Measurements from ENCODE around the gene TMEM143.
"Not testable (repeated sequence)": the region's sequence is repeated elsewhere in the genome, so short reads cannot be mapped to it uniquely, and the experiment has no call there.

Gene TMEM143

GRCh38 chr19:48390188-48391099, 26.7 kb upstream of the TMEM143 start:
- Histone ChIP-seq H3K27ac (ENCODE audit: low read depth, low read length) (peak overlapping the region; percentile 89), H3K36me3 (ENCODE audit: control insufficient read depth in 1 of 2, insufficient read depth in 2 of 2, low read length in 2 of 2) (peaks cover 14 to 25% of the 10 kb centered on the region in 2 donors), H3K4me3 (ENCODE audit: low read depth in 1 of 2, low read length in 2 of 2) (peak overlapping the region; percentile 94 to 97), H3K9me3 (ENCODE audit: control insufficient read depth in 1 of 2, low read length in 2 of 2) (no peaks in the 10 kb centered on the region), H3K4me1 (ENCODE audit: control insufficient read depth in 1 of 2, insufficient read depth in 2 of 2, low read length in 2 of 2) (peaks cover 4 to 12% of the 10 kb centered on the region in 2 donors), H3K27me3 (ENCODE audit: control insufficient read depth in 1 of 2, insufficient read depth in 2 of 2, low read length in 2 of 2) (peaks cover 29% of the 10 kb centered on the region in 2 donors), H3K9ac (ENCODE audit: low read depth in 1 of 2, low read length in 2 of 2) (peak overlapping the region; percentile 100)

- H3K4me1 ChIP-seq (ENCODE audit: control insufficient read depth in 1 of 2, insufficient read depth in 2 of 2, low read length in 2 of 2) = no peaks in the 10 kb centered on the region
- no peak overlapping the region for H3K4me3 ChIP-seq (ENCODE audit: low read depth in 1 of 2, low read length in 2 of 2)
- no peak overlapping the region for H3K27ac ChIP-seq (ENCODE audit: low read depth, low read length)
- no peaks in the 10 kb centered on the region for H3K9me3 ChIP-seq (ENCODE audit: control insufficient read depth in 1 of 2, low read length in 2 of 2)
- peaks cover 26 to 51% of the 10 kb centered on the region in 2 donors for H3K36me3 ChIP-seq (ENCODE audit: control insufficient read depth in 1 of 2, insufficient read depth in 2 of 2, low read length in 2 of 2)
- no peaks in the 10 kb centered on the region for H3K27me3 ChIP-seq (ENCODE audit: control insufficient read depth in 1 of 2, insufficient read depth in 2 of 2, low read length in 2 of 2)
- H3K9ac ChIP-seq (ENCODE audit: low read depth in 1 of 2, low read length in 2 of 2) = no peak overlapping the region
These were observed 23.2 kb upstream of the TMEM143 start for GRCh38 chr19:48386981-48387380.

GRCh38 chr19:48385461-48386087, 21.8 kb upstream of the TMEM143 start:
- no peak overlapping the region for H3K4me3 ChIP-seq (ENCODE audit: low read depth in 1 of 2, low read length in 2 of 2)
- H3K9me3 ChIP-seq (ENCODE audit: control insufficient read depth in 1 of 2, low read length in 2 of 2) = no peaks in the 10 kb centered on the region
- H3K9ac ChIP-seq (ENCODE audit: low read depth in 1 of 2, low read length in 2 of 2) = no peak overlapping the region
- no peak overlapping the region for H3K27ac ChIP-seq (ENCODE audit: low read depth, low read length)
- H3K27me3 ChIP-seq (ENCODE audit: control insufficient read depth in 1 of 2, insufficient read depth in 2 of 2, low read length in 2 of 2) = no peaks in the 10 kb centered on the region
- no peaks in the 10 kb centered on the region for H3K4me1 ChIP-seq (ENCODE audit: control insufficient read depth in 1 of 2, insufficient read depth in 2 of 2, low read length in 2 of 2)
- H3K36me3 ChIP-seq (ENCODE audit: control insufficient read depth in 1 of 2, insufficient read depth in 2 of 2, low read length in 2 of 2) = peaks cover 26 to 54% of the 10 kb centered on the region in 2 donors

- Histone ChIP-seq H3K9ac (ENCODE audit: low read depth in 1 of 2, low read length in 2 of 2) (no peak overlapping the region), H3K4me3 (ENCODE audit: low read depth in 1 of 2, low read length in 2 of 2) (no peak overlapping the region), H3K4me1 (ENCODE audit: control insufficient read depth in 1 of 2, insufficient read depth in 2 of 2, low read length in 2 of 2) (peaks cover 0 to 3% of the 10 kb centered on the region in 2 donors), H3K27ac (ENCODE audit: low read depth, low read length) (no peak overlapping the region), H3K36me3 (ENCODE audit: control insufficient read depth in 1 of 2, insufficient read depth in 2 of 2, low read length in 2 of 2) (peaks cover 21 to 39% of the 10 kb centered on the region in 2 donors), H3K9me3 (ENCODE audit: control insufficient read depth in 1 of 2, low read length in 2 of 2) (no peaks in the 10 kb centered on the region), H3K27me3 (ENCODE audit: control insufficient read depth in 1 of 2, insufficient read depth in 2 of 2, low read length in 2 of 2) (no peaks in the 10 kb centered on the region)
These were observed 18.5 kb upstream of the TMEM143 start for GRCh38 chr19:48382286-48382685.

GRCh38 chr19:48381178-48381950, 17.6 kb upstream of the TMEM143 start:
- no peak overlapping the region for H3K4me3 ChIP-seq (ENCODE audit: low read depth in 1 of 2, low read length in 2 of 2)
- no peak overlapping the region for H3K9ac ChIP-seq (ENCODE audit: low read depth in 1 of 2, low read length in 2 of 2)
- peaks cover 0 to 3% of the 10 kb centered on the region in 2 donors for H3K4me1 ChIP-seq (ENCODE audit: control insufficient read depth in 1 of 2, insufficient read depth in 2 of 2, low read length in 2 of 2)
- no peak overlapping the region for H3K27ac ChIP-seq (ENCODE audit: low read depth, low read length)
- H3K27me3 ChIP-seq (ENCODE audit: control insufficient read depth in 1 of 2, insufficient read depth in 2 of 2, low read length in 2 of 2) = no peaks in the 10 kb centered on the region
- H3K36me3 ChIP-seq (ENCODE audit: control insufficient read depth in 1 of 2, insufficient read depth in 2 of 2, low read length in 2 of 2) = peaks cover 17 to 35% of the 10 kb centered on the region in 2 donors
- H3K9me3 ChIP-seq (ENCODE audit: control insufficient read depth in 1 of 2, low read length in 2 of 2) = no peaks in the 10 kb centered on the region

- no peak overlapping the region for H3K27ac ChIP-seq (ENCODE audit: low read depth, low read length)
These were observed 15.3 kb upstream of the TMEM143 start for GRCh38 chr19:48379058-48379457.

GRCh38 chr19:48378194-48378570, 14.4 kb upstream of the TMEM143 start:
- Histone ChIP-seq H3K4me3 (ENCODE audit: low read depth in 1 of 2, low read length in 2 of 2) (no peak overlapping the region), H3K9ac (ENCODE audit: low read depth in 1 of 2, low read length in 2 of 2) (no peak overlapping the region), H3K36me3 (ENCODE audit: control insufficient read depth in 1 of 2, insufficient read depth in 2 of 2, low read length in 2 of 2) (peaks cover 2 to 8% of the 10 kb centered on the region in 2 donors), H3K4me1 (ENCODE audit: control insufficient read depth in 1 of 2, insufficient read depth in 2 of 2, low read length in 2 of 2) (peaks cover 0 to 3% of the 10 kb centered on the region in 2 donors), H3K9me3 (ENCODE audit: control insufficient read depth in 1 of 2, low read length in 2 of 2) (no peaks in the 10 kb centered on the region), H3K27me3 (ENCODE audit: control insufficient read depth in 1 of 2, insufficient read depth in 2 of 2, low read length in 2 of 2) (no peaks in the 10 kb centered on the region), H3K27ac (ENCODE audit: low read depth, low read length) (no peak overlapping the region)

More at GRCh38 chr19:48379058-48379457, 15.3 kb upstream of the TMEM143 start:
- Histone ChIP-seq H3K36me3 (ENCODE audit: control insufficient read depth in 1 of 2, insufficient read depth in 2 of 2, low read length in 2 of 2) (peaks cover 8 to 17% of the 10 kb centered on the region in 2 donors), H3K9me3 (ENCODE audit: control insufficient read depth in 1 of 2, low read length in 2 of 2) (no peaks in the 10 kb centered on the region), H3K9ac (ENCODE audit: low read depth in 1 of 2, low read length in 2 of 2) (no peak overlapping the region), H3K4me3 (ENCODE audit: low read depth in 1 of 2, low read length in 2 of 2) (no peak overlapping the region), H3K4me1 (ENCODE audit: control insufficient read depth in 1 of 2, insufficient read depth in 2 of 2, low read length in 2 of 2) (peaks cover 0 to 3% of the 10 kb centered on the region in 2 donors), H3K27me3 (ENCODE audit: control insufficient read depth in 1 of 2, insufficient read depth in 2 of 2, low read length in 2 of 2) (no peaks in the 10 kb centered on the region)

- Histone ChIP-seq H3K4me3 (ENCODE audit: low read depth in 1 of 2, low read length in 2 of 2) (no peak overlapping the region), H3K27ac (ENCODE audit: low read depth, low read length) (no peak overlapping the region), H3K4me1 (ENCODE audit: control insufficient read depth in 1 of 2, insufficient read depth in 2 of 2, low read length in 2 of 2) (peaks cover 7% of the 10 kb centered on the region in 2 donors), H3K9ac (ENCODE audit: low read depth in 1 of 2, low read length in 2 of 2) (no peak overlapping the region), H3K27me3 (ENCODE audit: control insufficient read depth in 1 of 2, insufficient read depth in 2 of 2, low read length in 2 of 2) (no peaks in the 10 kb centered on the region), H3K36me3 (ENCODE audit: control insufficient read depth in 1 of 2, insufficient read depth in 2 of 2, low read length in 2 of 2) (no peaks in the 10 kb centered on the region), H3K9me3 (ENCODE audit: control insufficient read depth in 1 of 2, low read length in 2 of 2) (no peaks in the 10 kb centered on the region)
These were observed 9.8 kb upstream of the TMEM143 start for GRCh38 chr19:48373567-48373966.

- Histone ChIP-seq H3K9me3 (ENCODE audit: control insufficient read depth in 1 of 2, low read length in 2 of 2) (no peaks in the 10 kb centered on the region), H3K36me3 (ENCODE audit: control insufficient read depth in 1 of 2, insufficient read depth in 2 of 2, low read length in 2 of 2) (no peaks in the 10 kb centered on the region), H3K4me3 (ENCODE audit: low read depth in 1 of 2, low read length in 2 of 2) (no peak overlapping the region), H3K27me3 (ENCODE audit: control insufficient read depth in 1 of 2, insufficient read depth in 2 of 2, low read length in 2 of 2) (no peaks in the 10 kb centered on the region), H3K9ac (ENCODE audit: low read depth in 1 of 2, low read length in 2 of 2) (no peak overlapping the region), H3K4me1 (ENCODE audit: control insufficient read depth in 1 of 2, insufficient read depth in 2 of 2, low read length in 2 of 2) (peaks cover 14% of the 10 kb centered on the region in 2 donors), H3K27ac (ENCODE audit: low read depth, low read length) (no peak overlapping the region)
These were observed 9.2 kb upstream of the TMEM143 start for GRCh38 chr19:48372904-48373303.

- peaks cover 20 to 21% of the 10 kb centered on the region in 2 donors for H3K4me1 ChIP-seq (ENCODE audit: control insufficient read depth in 1 of 2, insufficient read depth in 2 of 2, low read length in 2 of 2)
- not testable (repeated sequence) for H3K27ac ChIP-seq (ENCODE audit: low read depth, low read length); H3K36me3 ChIP-seq (ENCODE audit: control insufficient read depth in 1 of 2, insufficient read depth in 2 of 2, low read length in 2 of 2); H3K9me3 ChIP-seq (ENCODE audit: control insufficient read depth in 1 of 2, low read length in 2 of 2); H3K27me3 ChIP-seq (ENCODE audit: control insufficient read depth in 1 of 2, insufficient read depth in 2 of 2, low read length in 2 of 2); H3K9ac ChIP-seq (ENCODE audit: low read depth in 1 of 2, low read length in 2 of 2); H3K4me3 ChIP-seq (ENCODE audit: low read depth in 1 of 2, low read length in 2 of 2)
These were observed 8.0 kb upstream of the TMEM143 start for GRCh38 chr19:48371771-48372170.
